Measurements from ENCODE around the gene SALL4.

- no peak for TF ChIP-seq CTCF (conservative IDR thresholded peaks at IDR 0.05; ENCODE audit: low read length)
- no peak for TF ChIP-seq EZH2phosphoT487 (IDR thresholded peaks at IDR 0.05; ENCODE audit: borderline replicate concordance)
Observed at GRCh38 chr20:51757226-51757625, 45.1 kb downstream of the SALL4 start.
